Pancreas (tissue), 10 donors: ENCODE results near the gene DNER. TPM values are rescaled to one million over a fixed set of nuclear protein-coding genes. Genes with fewer than 3 reads are reported as not detected.

Experiments used
- ATAC-seq, 4 donors: fragments of 200-7000 bp; cut with Tn5 transposase; one replicate each; pipeline versions ENCODE4 v1.8.0 to v1.9.1; 2020; ENCODE audit warnings: mild to moderate bottlenecking in 4 of 4, moderate library complexity in 4 of 4
- DNase-seq, 6 donors: peaks; one replicate each; pipeline ENCODE4 v3.0.0-alpha.2; 2020
- FAIRE-seq: peaks from 2 replicates; lab custom pipeline; 2012; peaks lifted over from hg19 to GRCh38; lab: Jason Lieb, UNC
- H3K27ac ChIP-seq, 4 donors: fragments of 200-600 bp; sonication (generic); 1 replicate in 3 of 4; 2 replicates in 1 of 4; pipeline versions ENCODE4 v1.5.0 to v1.8.0; 2020
- H3K27me3 ChIP-seq, 4 donors: fragments of 200-600 bp; one replicate each; pipeline ENCODE4 v1.8.0; 2021
- H3K36me3 ChIP-seq, 3 donors: fragments of 200-600 bp; sonication (generic) in 1 of 3; one replicate each; pipeline versions ENCODE4 v1.5.0 to v1.8.0; 2020 to 2021
- H3K4me1 ChIP-seq, 3 donors: fragments of 200-600 bp; one replicate each; pipeline ENCODE4 v1.8.0; 2021
- H3K4me3 ChIP-seq, 4 donors: fragments of 200-600 bp; sonication (generic) in 2 of 4; one replicate each; pipeline versions ENCODE4 v1.5.0 to v1.8.0; 2020 to 2021
- H3K9me3 ChIP-seq, 4 donors: fragments of 200-600 bp; one replicate each; pipeline ENCODE4 v1.8.0; 2021
- CTCF ChIP-seq, 4 donors: fragments of 200-600 bp; sonication (generic) in 3 of 4; IDR thresholded peaks; one replicate each; pipeline versions ENCODE4 v1.5.0 to v1.8.0; 2021; ENCODE audit warnings: antibody characterized with exemption in 4 of 4
- WGBS, 2 donors: extraction: QIAGEN DNeasy Blood & Tissue Kit; methylation state at CpG; one replicate each; pipeline ENCODE4 v1.1.7; 2013; 5-methylcytosine and 5-hydroxymethylcytosine counted together
- intact Hi-C, 3 donors: fragments of 100-400 bp; cut with DNase I; formaldehyde crosslinking; loops; one replicate each; pipeline versions ENCODE4 v1.11.1 to v1.14.2; 2022
- polyA plus RNA-seq, 2 donors: library from polyadenylated mRNA; stranded (reverse); fragments of 200-250 nt; gene quantifications; one replicate each; pipeline ENCODE4 v1.2.3, GENCODE V29; 2013
- total RNA-seq, 6 donors: library from RNA; stranded (reverse); fragmentation: NEBNext Ultra II Directional in 4 of 6; extraction: Animal tissue kit (Norgen Biotek cat#: 25700) in 4 of 6; gene quantifications; one replicate each; pipeline versions ENCODE4 v1.2.1 to v1.2.4, GENCODE V29; 2021 to 2023
- donor health status: healthy with polysubstance abuse.
- donor health status: DM: no; HTN: no; CAD: no; lungs with moderate emphysema.
- donor health status: DM: no; HTN: no; CAD: no.
- donor health status: control.
- donor health status: control.
- donor health status: Bipolar disorder and iron deficiency.
- donor health status: DM: yes; HTN: yes; CAD: no.
- donor health status: DM: no; HTN: no; CAD: no.
- donor health status: DM: no; HTN: no; CAD: no.
- donor health status: DM: yes; HTN: yes; CAD: no.

DNER gene
- total and polyA plus RNA-seq, 8 donors = 0.25 to 2.3 (median 0.44) TPM

GRCh38 chr2:229462112-229462511 is 252.2 kb downstream of the DNER start:
- Histone ChIP-seq H3K4me3 (no peak overlapping the region), H3K27ac (no peak overlapping the region), H3K27me3 (peaks cover 0 to 2% (median 0%) of the 10 kb centered on the region in 4 donors), H3K36me3 (no peaks in the 10 kb centered on the region), H3K9me3 (no peaks in the 10 kb centered on the region), H3K4me1 (no peaks in the 10 kb centered on the region)
- DNase-seq = no peak
- intact Hi-C loops = no loop called here
- FAIRE-seq = no peak
- no peak for ATAC-seq
- TF ChIP-seq CTCF (IDR thresholded peaks at IDR 0.05) = no peak

DNA sequence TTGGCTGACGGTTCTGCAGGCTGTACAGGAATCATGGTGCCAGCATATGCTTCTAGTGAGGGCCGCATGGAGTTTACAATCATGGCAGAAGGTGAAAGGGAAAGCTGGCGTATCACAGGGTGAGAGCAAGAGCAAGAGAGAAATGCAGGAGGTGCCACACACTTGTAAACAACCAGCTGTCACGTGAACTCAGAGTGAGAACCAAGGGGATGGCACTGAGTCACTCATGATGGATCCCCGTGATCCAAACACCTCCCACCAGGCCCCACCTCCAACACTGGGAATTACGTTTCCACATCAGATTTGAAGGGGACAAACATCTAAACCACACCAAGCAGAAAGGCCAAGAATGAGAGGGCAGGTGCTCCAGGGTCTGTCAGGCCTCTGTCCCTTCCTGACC is 258.3 kb downstream of the DNER start:
- DNase-seq = no peak
- Histone ChIP-seq H3K27ac (no peak overlapping the region), H3K27me3 (no peaks in the 10 kb centered on the region), H3K4me3 (no peak overlapping the region), H3K9me3 (no peaks in the 10 kb centered on the region), H3K4me1 (no peaks in the 10 kb centered on the region), H3K36me3 (no peaks in the 10 kb centered on the region)
- WGBS, 2 donors = 70 to 81% methylated on average over 6 of the region's 6 CpGs
- intact Hi-C loops = no loop called here
- no peak for TF ChIP-seq CTCF (IDR thresholded peaks at IDR 0.05)
- no peak for ATAC-seq
- FAIRE-seq = no peak

DNA sequence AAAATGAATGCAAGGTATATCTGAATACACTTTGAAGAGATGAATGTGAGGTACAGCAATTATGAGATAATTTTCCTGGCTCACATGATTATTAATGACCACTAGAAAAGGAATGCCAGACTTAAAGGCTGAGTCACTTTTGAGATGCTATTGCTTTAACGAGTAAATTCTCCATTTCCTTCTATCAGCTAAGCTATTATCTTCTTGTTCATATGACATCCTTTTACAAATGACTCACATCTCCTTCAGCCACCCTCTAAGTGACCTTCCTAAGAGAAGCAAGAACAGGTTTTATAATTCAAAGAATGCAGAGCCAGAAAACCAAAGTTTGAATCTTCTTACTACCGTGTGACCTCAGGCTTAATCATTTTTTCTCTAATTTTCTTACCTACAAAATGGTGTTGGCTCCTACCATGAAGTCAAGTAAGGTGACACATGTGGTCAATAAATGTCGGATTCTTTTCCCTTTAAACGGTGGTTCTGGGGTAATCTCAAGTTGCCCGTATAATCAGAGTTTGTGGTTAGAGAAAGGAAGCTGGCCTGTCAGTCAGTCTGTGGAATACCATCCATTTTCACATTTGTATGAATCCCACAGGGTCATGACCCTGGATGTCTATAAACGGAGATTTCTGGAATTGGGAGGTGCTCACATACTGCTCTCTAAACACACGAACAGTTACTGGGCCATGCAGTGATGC is 259.3 kb downstream of the DNER start:
- DNase-seq (no peak), ATAC-seq (no peak), FAIRE-seq (no peak)
- Histone ChIP-seq H3K4me1 (no peaks in the 10 kb centered on the region), H3K4me3 (no peak overlapping the region), H3K27me3 (no peaks in the 10 kb centered on the region), H3K9me3 (no peaks in the 10 kb centered on the region), H3K36me3 (no peaks in the 10 kb centered on the region), H3K27ac (no peak overlapping the region)
- WGBS, 2 donors = 44 to 56% methylated on average over 7 of the region's 7 CpGs
- intact Hi-C loops = no loop called here
- no peak for TF ChIP-seq CTCF (IDR thresholded peaks at IDR 0.05)

DNA sequence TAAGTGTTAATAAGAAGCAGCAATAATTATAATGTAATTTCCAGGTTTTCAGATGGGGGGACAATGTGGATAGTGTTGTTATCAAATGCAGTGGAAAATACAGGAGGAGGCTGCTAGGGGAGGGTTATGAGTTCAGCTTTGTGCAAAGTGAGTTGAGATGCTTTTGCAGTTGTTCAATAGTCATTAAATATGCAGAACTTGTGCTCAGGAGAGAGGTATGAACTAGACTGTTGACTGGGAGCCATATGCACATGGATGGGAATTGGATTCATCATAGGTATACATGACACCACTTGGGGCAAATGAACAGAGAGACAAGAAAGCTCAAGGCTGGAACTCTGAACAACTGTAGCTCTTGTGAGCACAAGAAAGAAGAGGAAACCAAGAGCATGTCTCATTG is 261.1 kb downstream of the DNER start:
- Histone ChIP-seq H3K27ac (no peak overlapping the region), H3K27me3 (no peaks in the 10 kb centered on the region), H3K9me3 (no peaks in the 10 kb centered on the region), H3K36me3 (no peaks in the 10 kb centered on the region), H3K4me3 (no peak overlapping the region), H3K4me1 (no peaks in the 10 kb centered on the region)
- no peak for FAIRE-seq
- intact Hi-C loops = no loop called here
- no peak for ATAC-seq
- TF ChIP-seq CTCF (IDR thresholded peaks at IDR 0.05) = no peak
- no peak for DNase-seq

- TF ChIP-seq CTCF (IDR thresholded peaks at IDR 0.05) = no peak
- FAIRE-seq = no peak
These were observed 262.5 kb downstream of the DNER start for GRCh38 chr2:229451852-229452251.

More at GRCh38 chr2:229451852-229452251, 262.5 kb downstream of the DNER start:
- Histone ChIP-seq H3K4me1 (no peaks in the 10 kb centered on the region), H3K4me3 (no peak overlapping the region), H3K9me3 (no peaks in the 10 kb centered on the region), H3K27ac (no peak overlapping the region), H3K36me3 (no peaks in the 10 kb centered on the region), H3K27me3 (no peaks in the 10 kb centered on the region)
- DNase-seq (no peak), ATAC-seq (no peak)
- WGBS, 2 donors = 66 to 74% methylated on average over 3 of the region's 3 CpGs
- intact Hi-C loops = no loop called here
